ENCODE results near the gene PCGF1.

Gene PCGF1

DNA sequence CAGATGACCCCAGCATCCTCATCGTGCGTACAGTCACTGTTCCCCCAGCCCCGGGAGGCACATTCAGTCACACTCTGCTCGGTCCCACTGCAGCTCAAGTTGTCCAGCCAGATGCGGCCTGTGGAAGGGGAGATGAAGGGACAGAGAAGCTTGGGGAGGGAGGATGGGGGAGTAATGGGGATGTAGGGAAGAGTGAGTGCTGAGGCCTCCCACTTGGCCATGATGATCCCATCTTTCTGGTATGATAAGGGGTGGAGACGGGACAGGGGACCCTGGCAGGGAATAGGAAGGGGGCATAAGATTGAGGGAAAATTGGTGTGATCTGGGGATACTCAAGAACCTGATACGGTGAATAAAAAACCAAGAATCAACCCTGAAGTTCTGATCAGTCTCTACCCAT is 42.7 kb upstream of the PCGF1 start:
- Histone ChIP-seq H3K36me3 (ENCODE audit: control insufficient read depth, low read length) (no peaks in the 10 kb centered on the region; the same call in 1 of the 2 replicates), H3K27ac (ENCODE audit: low read depth, low read length) (no peak overlapping the region), H3F3A (ENCODE audit: control insufficient read depth, insufficient read depth) (no peaks in the 10 kb centered on the region), H3K9me2 (replicated peaks; ENCODE audit: control insufficient read depth, low read length) (no peaks in the 10 kb centered on the region), H4K20me1 (ENCODE audit: control insufficient read depth, insufficient read depth, low read depth, low read length) (no peaks in the 10 kb centered on the region), H3K4me2 (ENCODE audit: low read length) (no peak overlapping the region), H3K4me3 (ENCODE audit: low read length) (no peak overlapping the region), H3K79me2 (ENCODE audit: control insufficient read depth, low read length) (peaks cover 7% of the 10 kb centered on the region), H3K27me3 (ENCODE audit: control insufficient read depth, low read length) (peaks cover 39% of the 10 kb centered on the region), H3K4me1 (ENCODE audit: control insufficient read depth, low read length) (peaks cover 24% of the 10 kb centered on the region), H3K9me3 (ENCODE audit: control insufficient read depth, insufficient read depth, low read length) (no peaks in the 10 kb centered on the region)
- no peak for TF ChIP-seq EZH2phosphoT487 (IDR thresholded peaks at IDR 0.05; ENCODE audit: borderline replicate concordance, low read length)
- TF ChIP-seq, protein P1, sequence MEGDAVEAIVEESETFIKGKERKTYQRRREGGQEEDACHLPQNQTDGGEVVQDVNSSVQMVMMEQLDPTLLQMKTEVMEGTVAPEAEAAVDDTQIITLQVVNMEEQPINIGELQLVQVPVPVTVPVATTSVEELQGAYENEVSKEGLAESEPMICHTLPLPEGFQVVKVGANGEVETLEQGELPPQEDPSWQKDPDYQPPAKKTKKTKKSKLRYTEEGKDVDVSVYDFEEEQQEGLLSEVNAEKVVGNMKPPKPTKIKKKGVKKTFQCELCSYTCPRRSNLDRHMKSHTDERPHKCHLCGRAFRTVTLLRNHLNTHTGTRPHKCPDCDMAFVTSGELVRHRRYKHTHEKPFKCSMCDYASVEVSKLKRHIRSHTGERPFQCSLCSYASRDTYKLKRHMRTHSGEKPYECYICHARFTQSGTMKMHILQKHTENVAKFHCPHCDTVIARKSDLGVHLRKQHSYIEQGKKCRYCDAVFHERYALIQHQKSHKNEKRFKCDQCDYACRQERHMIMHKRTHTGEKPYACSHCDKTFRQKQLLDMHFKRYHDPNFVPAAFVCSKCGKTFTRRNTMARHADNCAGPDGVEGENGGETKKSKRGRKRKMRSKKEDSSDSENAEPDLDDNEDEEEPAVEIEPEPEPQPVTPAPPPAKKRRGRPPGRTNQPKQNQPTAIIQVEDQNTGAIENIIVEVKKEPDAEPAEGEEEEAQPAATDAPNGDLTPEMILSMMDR (IDR thresholded peaks at IDR 0.05; ENCODE audit: low read depth, low read length, poor library complexity, severe bottlenecking) = no peak

DNA sequence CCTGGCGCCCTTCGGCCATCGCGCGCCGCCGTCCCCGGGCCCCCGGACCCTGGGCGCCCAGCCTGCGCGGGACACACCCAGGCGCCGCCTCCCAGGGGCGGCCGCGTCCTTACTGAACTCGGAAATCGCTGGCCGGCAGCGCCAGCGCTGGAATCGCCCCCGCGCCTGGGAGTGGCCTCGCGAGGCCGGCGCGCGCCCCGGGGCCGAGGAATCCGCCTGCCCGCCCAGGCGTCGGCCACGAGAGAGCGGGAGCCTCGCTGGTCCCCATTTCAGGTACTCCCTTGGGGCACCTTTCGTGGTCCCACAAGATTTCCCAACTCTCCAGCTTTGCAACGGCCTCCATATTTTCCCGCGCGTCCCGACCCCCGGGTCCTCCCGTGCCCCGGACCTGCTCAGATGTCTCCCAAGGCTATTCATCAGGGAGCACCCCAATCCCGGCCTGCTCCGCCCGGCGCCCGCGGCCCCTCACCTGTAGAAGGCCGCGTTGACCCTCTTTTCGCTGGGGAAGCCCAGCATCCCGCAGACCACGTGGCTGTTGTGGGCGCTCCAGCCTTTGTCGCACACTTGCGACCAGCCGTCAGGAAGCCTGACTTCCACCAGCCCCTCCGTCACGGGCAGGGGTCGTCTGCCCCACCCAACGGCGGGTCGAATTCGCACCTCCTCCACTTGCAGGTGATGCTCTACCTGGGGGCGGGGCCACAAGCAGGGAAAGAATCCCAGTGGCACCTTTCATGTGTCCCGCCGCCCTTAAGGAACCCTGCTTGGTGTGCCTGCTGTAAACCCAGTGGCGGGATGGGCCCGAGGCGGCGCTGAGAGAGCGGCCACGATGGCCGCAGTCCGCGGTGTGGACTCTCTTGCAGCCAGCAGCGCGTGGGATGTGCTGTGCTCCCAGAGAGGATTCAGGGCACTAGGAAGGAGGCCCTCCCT is 41.7 kb upstream of the PCGF1 start:
- Histone ChIP-seq H3K4me2 (ENCODE audit: low read length) (peak overlapping the region; percentile 27; the same call in 1 of the 2 replicates), H3K4me1 (ENCODE audit: control insufficient read depth, low read length) (peaks cover 23% of the 10 kb centered on the region), H3K27ac (ENCODE audit: low read depth, low read length) (no peak overlapping the region), H4K20me1 (ENCODE audit: control insufficient read depth, insufficient read depth, low read depth, low read length) (no peaks in the 10 kb centered on the region), H3K4me3 (ENCODE audit: low read length) (0 out of 2 replicates have a peak overlapping the region, but pooled peaks have one; percentile 16), H3K9me2 (replicated peaks; ENCODE audit: control insufficient read depth, low read length) (no peaks in the 10 kb centered on the region), H3K27me3 (ENCODE audit: control insufficient read depth, low read length) (peaks cover 44% of the 10 kb centered on the region), H3K36me3 (ENCODE audit: control insufficient read depth, low read length) (no peaks in the 10 kb centered on the region), H3F3A (ENCODE audit: control insufficient read depth, insufficient read depth) (no peaks in the 10 kb centered on the region), H3K9me3 (ENCODE audit: control insufficient read depth, insufficient read depth, low read length) (no peaks in the 10 kb centered on the region), H3K79me2 (ENCODE audit: control insufficient read depth, low read length) (no peaks in the 10 kb centered on the region)
- TF ChIP-seq, protein P1 (IDR thresholded peaks at IDR 0.05; ENCODE audit: low read depth, low read length, poor library complexity, severe bottlenecking) = no peak
- peak; percentile 77; the same call in 1 of the 2 replicates for TF ChIP-seq EZH2phosphoT487 (IDR thresholded peaks at IDR 0.05; ENCODE audit: borderline replicate concordance, low read length)

DNA sequence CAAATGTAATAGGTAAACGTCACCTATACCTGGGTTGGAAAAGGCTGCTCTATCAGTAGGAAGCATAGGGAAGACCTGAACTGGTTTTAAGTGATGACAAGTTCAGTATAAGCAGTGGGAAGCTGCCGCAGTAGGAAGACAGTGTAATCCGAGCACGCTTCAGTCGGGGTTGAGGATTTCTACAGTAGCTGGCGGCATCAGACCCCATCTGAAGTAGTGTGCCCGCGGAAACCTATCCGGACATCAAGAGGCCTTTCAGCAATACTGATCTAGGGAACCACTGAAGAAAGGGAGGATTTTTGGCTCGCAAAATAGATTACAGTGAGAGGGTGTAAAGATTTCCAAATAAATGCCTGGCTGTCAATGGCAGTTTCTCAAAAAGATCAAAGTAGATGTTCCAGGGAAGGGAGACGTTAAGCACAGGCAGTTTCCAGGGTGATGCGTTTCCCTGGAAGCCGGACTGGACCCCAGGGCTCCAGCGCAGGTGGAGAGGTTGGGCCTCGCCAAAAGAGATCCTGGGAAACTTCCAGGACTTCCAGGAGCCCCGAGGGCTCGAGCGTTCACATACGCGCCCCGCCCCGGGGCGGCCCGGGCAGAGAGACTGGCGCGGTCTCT is 40.9 kb upstream of the PCGF1 start:
- H3K4me3 ChIP-seq (ENCODE audit: low read length) = 0 out of 2 replicates have a peak overlapping the region, but pooled peaks have one; percentile 16
- TF ChIP-seq EZH2phosphoT487 (IDR thresholded peaks at IDR 0.05; ENCODE audit: borderline replicate concordance, low read length) = no peak
- TF ChIP-seq, protein P1 (IDR thresholded peaks at IDR 0.05; ENCODE audit: low read depth, low read length, poor library complexity, severe bottlenecking) = no peak
- H4K20me1 ChIP-seq (ENCODE audit: control insufficient read depth, insufficient read depth, low read depth, low read length) = no peaks in the 10 kb centered on the region
- no peak overlapping the region for H3K27ac ChIP-seq (ENCODE audit: low read depth, low read length)
- H3K4me1 ChIP-seq (ENCODE audit: control insufficient read depth, low read length) = peaks cover 16% of the 10 kb centered on the region
- no peaks in the 10 kb centered on the region for H3K9me2 ChIP-seq (replicated peaks; ENCODE audit: control insufficient read depth, low read length)
- H3F3A ChIP-seq (ENCODE audit: control insufficient read depth, insufficient read depth) = no peaks in the 10 kb centered on the region
- peaks cover 44% of the 10 kb centered on the region for H3K27me3 ChIP-seq (ENCODE audit: control insufficient read depth, low read length)
- H3K9me3 ChIP-seq (ENCODE audit: control insufficient read depth, insufficient read depth, low read length) = no peaks in the 10 kb centered on the region
- H3K79me2 ChIP-seq (ENCODE audit: control insufficient read depth, low read length) = no peaks in the 10 kb centered on the region
- H3K4me2 ChIP-seq (ENCODE audit: low read length) = peak overlapping the region; percentile 27; the same call in 1 of the 2 replicates
- no peaks in the 10 kb centered on the region for H3K36me3 ChIP-seq (ENCODE audit: control insufficient read depth, low read length)
